ENCODE results near the gene DCHS2.

DCHS2 gene

GRCh38 chr4:154421618-154422017, 70.0 kb downstream of the DCHS2 start:
- no peak overlapping the region for H3K4me3 ChIP-seq (ENCODE audit: low read length)
- no peak for TF ChIP-seq CTCF (IDR thresholded peaks at IDR 0.05; ENCODE audit: insufficient read depth, low read depth, low read length, missing control alignments)
- DNase-seq (ENCODE audit: low read depth), result no peak

- TF ChIP-seq CTCF (IDR thresholded peaks at IDR 0.05; ENCODE audit: insufficient read depth, low read depth, low read length, missing control alignments), result no peak
- H3K4me3 ChIP-seq (ENCODE audit: low read length), result no peak overlapping the region
- DNase-seq (ENCODE audit: low read depth), result no peak
Measured at GRCh38 chr4:154417373-154417673, 74.3 kb downstream of the DCHS2 start.

- no peak for TF ChIP-seq CTCF (IDR thresholded peaks at IDR 0.05; ENCODE audit: insufficient read depth, low read depth, low read length, missing control alignments)
- peak overlapping the region; percentile 51 for H3K4me3 ChIP-seq (ENCODE audit: low read length)
- peak; percentile 3 for DNase-seq (ENCODE audit: low read depth)
Measured at GRCh38 chr4:154416190-154416547, 75.4 kb downstream of the DCHS2 start.

GRCh38 chr4:154415313-154415712, 76.3 kb downstream of the DCHS2 start:
- DNase-seq (ENCODE audit: low read depth), result no peak
- H3K4me3 ChIP-seq (ENCODE audit: low read length), result no peak overlapping the region
- no peak for TF ChIP-seq CTCF (IDR thresholded peaks at IDR 0.05; ENCODE audit: insufficient read depth, low read depth, low read length, missing control alignments)

- DNase-seq (ENCODE audit: low read depth), result no peak
- H3K4me3 ChIP-seq (ENCODE audit: low read length), result no peak overlapping the region
- no peak for TF ChIP-seq CTCF (IDR thresholded peaks at IDR 0.05; ENCODE audit: insufficient read depth, low read depth, low read length, missing control alignments)
Measured at GRCh38 chr4:154414796-154415195, 76.8 kb downstream of the DCHS2 start.

- DNase-seq (ENCODE audit: low read depth), result no peak
- no peak overlapping the region for H3K4me3 ChIP-seq (ENCODE audit: low read length)
- TF ChIP-seq CTCF (IDR thresholded peaks at IDR 0.05; ENCODE audit: insufficient read depth, low read depth, low read length, missing control alignments), result no peak
Measured at GRCh38 chr4:154414371-154414770, 77.2 kb downstream of the DCHS2 start.

- TF ChIP-seq CTCF (IDR thresholded peaks at IDR 0.05; ENCODE audit: insufficient read depth, low read depth, low read length, missing control alignments), result no peak
- H3K4me3 ChIP-seq (ENCODE audit: low read length), result no peak overlapping the region
- no peak for DNase-seq (ENCODE audit: low read depth)
Measured at GRCh38 chr4:154407443-154407842, 84.2 kb downstream of the DCHS2 start.
